Neural cell (in vitro differentiated cells): ENCODE measurements around the gene PAX3.

Source experiments
- RAD21 ChIP-seq: fragments of 450-650 bp; conservative IDR thresholded peaks from 2 replicates; pipeline ENCODE4 v1.6.1; 2014; ENCODE audit warnings: antibody characterized with exemption, mild to moderate bottlenecking, moderate library complexity
- TF ChIP-seq, protein P1 (sequence below): fragments of 450-650 bp; IDR thresholded peaks from 2 replicates; pipeline ENCODE4 v1.5.1; 2014; ENCODE audit warnings: antibody characterized with exemption, mild to moderate bottlenecking, moderate library complexity; ENCODE audit not compliant: poor library complexity, severe bottlenecking

DNA sequence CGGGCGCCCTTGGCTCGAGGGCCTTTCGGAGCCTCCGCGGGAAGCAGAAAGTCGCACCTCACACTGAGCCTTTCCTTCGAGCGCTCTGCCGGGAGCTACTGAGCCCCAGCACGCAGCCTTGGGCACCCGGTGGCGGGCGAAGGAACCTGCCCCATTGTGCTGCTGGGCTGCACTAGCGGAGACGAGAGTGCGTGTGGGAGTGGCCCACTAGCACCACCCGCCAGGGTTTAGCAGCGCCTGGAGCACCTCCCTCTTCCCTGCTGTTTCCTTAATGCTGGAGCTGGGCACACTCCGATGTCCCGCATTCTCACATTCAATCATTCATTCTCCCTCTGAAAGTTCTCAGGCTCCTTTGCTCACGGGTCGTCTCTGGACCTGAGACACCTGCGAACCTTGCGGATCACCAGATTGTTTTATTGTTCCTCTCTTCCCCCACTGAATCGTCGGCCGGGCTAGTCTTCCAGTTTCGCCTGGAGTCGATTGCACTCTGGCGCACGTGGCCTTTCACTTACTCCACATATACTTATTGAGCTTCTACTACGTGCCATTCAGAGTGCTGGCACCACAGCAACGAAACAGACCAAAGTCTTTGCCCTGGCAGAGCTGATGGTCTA, 8.5 kb upstream of the PAX3 start:
- no peak for TF ChIP-seq RAD21
- TF ChIP-seq, protein P1, sequence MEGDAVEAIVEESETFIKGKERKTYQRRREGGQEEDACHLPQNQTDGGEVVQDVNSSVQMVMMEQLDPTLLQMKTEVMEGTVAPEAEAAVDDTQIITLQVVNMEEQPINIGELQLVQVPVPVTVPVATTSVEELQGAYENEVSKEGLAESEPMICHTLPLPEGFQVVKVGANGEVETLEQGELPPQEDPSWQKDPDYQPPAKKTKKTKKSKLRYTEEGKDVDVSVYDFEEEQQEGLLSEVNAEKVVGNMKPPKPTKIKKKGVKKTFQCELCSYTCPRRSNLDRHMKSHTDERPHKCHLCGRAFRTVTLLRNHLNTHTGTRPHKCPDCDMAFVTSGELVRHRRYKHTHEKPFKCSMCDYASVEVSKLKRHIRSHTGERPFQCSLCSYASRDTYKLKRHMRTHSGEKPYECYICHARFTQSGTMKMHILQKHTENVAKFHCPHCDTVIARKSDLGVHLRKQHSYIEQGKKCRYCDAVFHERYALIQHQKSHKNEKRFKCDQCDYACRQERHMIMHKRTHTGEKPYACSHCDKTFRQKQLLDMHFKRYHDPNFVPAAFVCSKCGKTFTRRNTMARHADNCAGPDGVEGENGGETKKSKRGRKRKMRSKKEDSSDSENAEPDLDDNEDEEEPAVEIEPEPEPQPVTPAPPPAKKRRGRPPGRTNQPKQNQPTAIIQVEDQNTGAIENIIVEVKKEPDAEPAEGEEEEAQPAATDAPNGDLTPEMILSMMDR, result no peak
